ENCODE measurements around the gene ACER1.

GRCh38 chr19:6271721-6272410 lies 61.5 kb downstream of the ACER1 start:
- TF ChIP-seq CTCF (conservative IDR thresholded peaks at IDR 0.05; ENCODE audit: low read depth in 2 of 2): no peak
- TF ChIP-seq REST (IDR thresholded peaks at IDR 0.05; ENCODE audit: unreplicated experiment): no peak
- TF ChIP-seq POLR2AphosphoS5 (IDR thresholded peaks at IDR 0.05; ENCODE audit: low read depth): no peak
- no peak for TF ChIP-seq ZNF331 (CRISPR knock-in tag; IDR thresholded peaks at IDR 0.05; ENCODE audit: low read depth)
- no peak for TF ChIP-seq EZH2 (IDR thresholded peaks at IDR 0.05; ENCODE audit: low read depth, unreplicated experiment)
- no peak for TF ChIP-seq CREB1 (CRISPR knock-in tag; IDR thresholded peaks at IDR 0.05; ENCODE audit: low read depth)
- TF ChIP-seq ETS1 (IDR thresholded peaks at IDR 0.05): no peak
- TF ChIP-seq JUNB (IDR thresholded peaks at IDR 0.05; ENCODE audit: unreplicated experiment): no peak
- no peak for TF ChIP-seq EZH2phosphoT487 (IDR thresholded peaks at IDR 0.05; ENCODE audit: unreplicated experiment)
- no peak for TF ChIP-seq ZNF462 (CRISPR knock-in tag; IDR thresholded peaks at IDR 0.05)
- no peak for TF ChIP-seq NANOG (IDR thresholded peaks at IDR 0.05; ENCODE audit: borderline replicate concordance)
- TF ChIP-seq ZNF114 (CRISPR knock-in tag; IDR thresholded peaks at IDR 0.05): no peak
